GM12872 (cell line): ENCODE results near the gene TIGD3.

Experiments used
- CTCF ChIP-seq: IDR thresholded peaks from 3 replicates; pipeline ENCODE4 v1.5.1; 2011; ENCODE audit warnings: low read depth, mild to moderate bottlenecking, low read length, moderate library complexity; ENCODE audit not compliant: insufficient read depth

Gene TIGD3

GRCh38 chr11:65395961-65396530 lies 41.5 kb downstream of the TIGD3 start:
- TF ChIP-seq CTCF = no peak

DNA sequence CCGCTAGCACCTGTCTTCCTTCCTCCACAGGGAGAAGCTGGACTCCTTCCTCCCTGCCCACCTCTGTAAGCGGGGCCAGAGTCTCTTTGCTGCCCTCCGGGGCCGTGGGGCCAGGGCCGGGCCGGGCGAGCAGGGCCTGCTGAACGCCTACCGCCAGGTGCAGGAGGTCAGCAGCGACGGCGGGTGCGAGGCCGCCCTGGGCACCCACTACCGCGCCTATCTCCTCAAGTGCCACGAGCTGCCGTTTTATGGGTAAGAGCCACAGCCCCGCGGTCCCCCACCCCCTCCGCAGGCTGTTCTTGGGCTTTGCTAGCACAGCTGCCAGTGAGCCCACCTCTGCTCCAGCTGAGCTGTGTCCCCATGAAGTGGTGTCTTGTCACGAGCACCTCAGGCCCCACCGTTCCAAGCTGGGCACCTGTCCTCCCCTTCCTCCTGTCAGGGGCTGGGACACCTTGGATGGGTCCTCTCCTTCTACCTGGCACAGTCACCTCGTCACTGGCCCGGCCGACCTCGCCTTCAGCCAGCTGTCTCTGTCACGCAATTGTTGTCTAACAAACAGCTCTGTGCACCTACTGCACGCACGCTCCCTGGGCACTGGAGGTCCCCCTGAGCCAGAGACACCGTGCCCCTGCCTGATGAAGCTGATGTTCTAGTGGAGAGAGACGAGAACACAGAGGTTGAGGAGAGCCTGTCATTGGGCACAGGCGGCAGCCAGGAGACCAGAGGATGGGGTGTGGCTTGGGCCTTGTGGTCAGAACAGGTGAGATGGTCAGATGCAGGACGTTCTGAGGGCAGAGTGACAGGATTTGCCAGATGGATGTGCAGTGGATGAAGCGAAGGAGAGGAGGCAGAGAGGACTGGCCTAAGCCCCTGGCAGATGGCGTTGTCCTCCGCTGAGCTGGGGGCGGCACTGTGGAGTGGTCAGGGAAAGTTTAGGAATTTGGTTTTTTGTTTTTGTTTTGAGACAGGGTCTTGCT lies 42.5 kb downstream of the TIGD3 start:
- TF ChIP-seq CTCF = no peak

DNA sequence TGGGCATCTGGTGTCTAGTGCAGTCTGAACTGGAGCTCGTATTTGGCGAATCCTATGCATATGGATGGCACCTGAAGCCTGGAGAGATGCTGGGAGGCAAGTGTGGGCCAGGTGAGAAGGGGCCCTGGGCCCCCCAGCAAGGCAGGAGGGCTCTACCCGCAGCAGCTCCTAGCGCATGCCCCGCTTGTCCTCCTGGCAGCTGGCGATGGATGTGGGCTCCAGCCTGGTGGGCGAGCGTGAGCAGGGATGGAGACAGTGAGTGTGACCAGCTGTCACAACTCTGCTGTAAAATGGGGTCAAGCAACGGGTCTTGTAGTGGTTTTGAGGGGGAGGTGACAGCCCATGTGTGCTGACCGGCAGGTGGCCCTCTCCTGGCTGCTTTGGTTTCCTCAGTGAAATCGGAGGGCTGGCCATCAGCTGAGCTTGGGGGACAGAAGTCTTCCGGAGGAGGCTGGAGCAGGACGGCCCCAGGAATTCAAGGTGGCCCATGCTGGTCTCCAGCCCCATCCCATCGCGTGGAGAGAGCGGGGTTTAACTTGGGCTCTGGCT lies 43.9 kb downstream of the TIGD3 start:
- no peak for TF ChIP-seq CTCF

DNA sequence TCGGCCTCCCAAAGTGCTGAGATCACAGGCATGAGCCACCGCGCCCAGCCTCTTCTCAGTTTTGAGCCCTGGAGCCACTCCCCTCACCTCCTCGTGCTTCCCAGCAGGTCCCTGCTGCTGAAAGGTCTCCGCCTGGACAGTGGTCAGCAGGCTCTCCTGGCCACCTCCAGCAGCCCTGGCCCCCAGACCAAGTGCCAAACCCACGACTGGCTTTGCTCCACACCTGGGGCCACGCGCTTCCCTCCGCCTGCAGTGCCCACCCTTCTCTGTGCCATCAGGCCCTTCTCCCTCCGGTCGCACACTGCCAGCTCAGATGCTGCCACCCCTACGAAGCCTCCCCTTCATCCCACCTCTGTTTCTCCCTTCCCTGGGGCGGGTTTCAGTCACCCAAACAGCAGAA lies 44.7 kb downstream of the TIGD3 start:
- no peak for TF ChIP-seq CTCF

GRCh38 chr11:65399845-65400244 lies 45.3 kb downstream of the TIGD3 start:
- no peak for TF ChIP-seq CTCF

GRCh38 chr11:65400307-65401072 lies 45.9 kb downstream of the TIGD3 start:
- no peak for TF ChIP-seq CTCF
